ENCODE data around the gene CD8A. TPM values are rescaled to one million over a fixed set of nuclear protein-coding genes. Genes with fewer than 3 reads are reported as not detected.
"Not testable (repeated sequence)": the region's sequence is repeated elsewhere in the genome, so short reads cannot be mapped to it uniquely, and the experiment has no call there.

The CD8A gene
- total and polyA plus RNA-seq, 9 donors = 0.09 to 0.54 (median 0.20) TPM

GRCh38 chr2:86760371-86760770 is 30.3 kb downstream of the CD8A start:
- Histone ChIP-seq H3K4me3 (ENCODE audit: low read length) (no peak overlapping the region), H3K27ac (ENCODE audit: low read length) (no peak overlapping the region), H3K4me1 (ENCODE audit: control insufficient read depth, insufficient read depth, low read length) (no peaks in the 10 kb centered on the region), H3K9me3 (replicated peaks; ENCODE audit: control insufficient read depth, low read depth, low read length) (no peaks in the 10 kb centered on the region), H3K36me3 (ENCODE audit: control insufficient read depth, insufficient read depth, low read length) (peaks cover 2% of the 10 kb centered on the region), H3K27me3 (ENCODE audit: control insufficient read depth, insufficient read depth, low read length) (no peaks in the 10 kb centered on the region)
- WGBS (ENCODE audit: insufficient coverage) = no CpG with 5 or more reads among the region's 4 CpGs
- DNase-seq = no peak

GRCh38 chr2:86758405-86758804 is 32.3 kb downstream of the CD8A start:
- Histone ChIP-seq H3K9me3 (replicated peaks; ENCODE audit: control insufficient read depth, low read depth, low read length) (no peaks in the 10 kb centered on the region), H3K27ac (ENCODE audit: low read length) (no peak overlapping the region), H3K4me1 (ENCODE audit: control insufficient read depth, insufficient read depth, low read length) (no peaks in the 10 kb centered on the region), H3K4me3 (ENCODE audit: low read length) (no peak overlapping the region), H3K36me3 (ENCODE audit: control insufficient read depth, insufficient read depth, low read length) (peaks cover 12% of the 10 kb centered on the region), H3K27me3 (ENCODE audit: control insufficient read depth, insufficient read depth, low read length) (no peaks in the 10 kb centered on the region)
- DNase-seq = no peak
- no CpG with 5 or more reads among the region's 3 CpGs for WGBS (ENCODE audit: insufficient coverage)

- DNase-seq = no peak
- Histone ChIP-seq H3K9me3 (replicated peaks; ENCODE audit: control insufficient read depth, low read depth, low read length) (peaks cover 15% of the 10 kb centered on the region), H3K4me3 (ENCODE audit: low read length) (no peak overlapping the region), H3K27me3 (ENCODE audit: control insufficient read depth, insufficient read depth, low read length) (no peaks in the 10 kb centered on the region), H3K4me1 (ENCODE audit: control insufficient read depth, insufficient read depth, low read length) (no peaks in the 10 kb centered on the region), H3K36me3 (ENCODE audit: control insufficient read depth, insufficient read depth, low read length) (peaks cover 15% of the 10 kb centered on the region), H3K27ac (ENCODE audit: low read length) (no peak overlapping the region)
Observed at GRCh38 chr2:86753606-86754005, 37.1 kb downstream of the CD8A start.

- 96% methylated on average over 2 of the region's 3 CpGs for WGBS (ENCODE audit: insufficient coverage)
- H3K36me3 ChIP-seq (ENCODE audit: control insufficient read depth, insufficient read depth, low read length) = peaks cover 15% of the 10 kb centered on the region
- no peak for DNase-seq
Observed at GRCh38 chr2:86752934-86753333, 37.8 kb downstream of the CD8A start.

GRCh38 chr2:86751778-86752177 is 38.9 kb downstream of the CD8A start:
- no peak for DNase-seq
- Histone ChIP-seq H3K36me3 (ENCODE audit: control insufficient read depth, insufficient read depth, low read length) (peaks cover 15% of the 10 kb centered on the region), H3K9me3 (replicated peaks; ENCODE audit: control insufficient read depth, low read depth, low read length) (peaks cover 15% of the 10 kb centered on the region), H3K27ac (ENCODE audit: low read length) (no peak overlapping the region), H3K4me3 (ENCODE audit: low read length) (no peak overlapping the region), H3K4me1 (ENCODE audit: control insufficient read depth, insufficient read depth, low read length) (no peaks in the 10 kb centered on the region), H3K27me3 (ENCODE audit: control insufficient read depth, insufficient read depth, low read length) (no peaks in the 10 kb centered on the region)
- 83% methylated on average over 1 of the region's 1 CpG for WGBS (ENCODE audit: insufficient coverage)

More at GRCh38 chr2:86752934-86753333, 37.8 kb downstream of the CD8A start:
- no peak overlapping the region for H3K4me3 ChIP-seq (ENCODE audit: low read length)
- H3K4me1 ChIP-seq (ENCODE audit: control insufficient read depth, insufficient read depth, low read length) = no peaks in the 10 kb centered on the region
- H3K27ac ChIP-seq (ENCODE audit: low read length) = no peak overlapping the region
- no peaks in the 10 kb centered on the region for H3K27me3 ChIP-seq (ENCODE audit: control insufficient read depth, insufficient read depth, low read length)
- H3K9me3 ChIP-seq (replicated peaks; ENCODE audit: control insufficient read depth, low read depth, low read length) = peaks cover 15% of the 10 kb centered on the region

GRCh38 chr2:86750240-86750839 is 40.4 kb downstream of the CD8A start:
- H3K27ac ChIP-seq (ENCODE audit: low read length) = no peak overlapping the region
- H3K9me3 ChIP-seq (replicated peaks; ENCODE audit: control insufficient read depth, low read depth, low read length) = peaks cover 15% of the 10 kb centered on the region
- DNase-seq = no peak
- H3K36me3 ChIP-seq (ENCODE audit: control insufficient read depth, insufficient read depth, low read length) = peaks cover 15% of the 10 kb centered on the region
- H3K27me3 ChIP-seq (ENCODE audit: control insufficient read depth, insufficient read depth, low read length) = no peaks in the 10 kb centered on the region
- no peaks in the 10 kb centered on the region for H3K4me1 ChIP-seq (ENCODE audit: control insufficient read depth, insufficient read depth, low read length)
- no peak overlapping the region for H3K4me3 ChIP-seq (ENCODE audit: low read length)
- no CpG with 5 or more reads among the region's 3 CpGs for WGBS (ENCODE audit: insufficient coverage)

- Histone ChIP-seq H3K9me3 (replicated peaks; ENCODE audit: control insufficient read depth, low read depth, low read length) (peaks cover 15% of the 10 kb centered on the region), H3K27me3 (ENCODE audit: control insufficient read depth, insufficient read depth, low read length) (no peaks in the 10 kb centered on the region), H3K27ac (ENCODE audit: low read length) (no peak overlapping the region), H3K36me3 (ENCODE audit: control insufficient read depth, insufficient read depth, low read length) (peaks cover 14% of the 10 kb centered on the region), H3K4me3 (ENCODE audit: low read length) (no peak overlapping the region), H3K4me1 (ENCODE audit: control insufficient read depth, insufficient read depth, low read length) (no peaks in the 10 kb centered on the region)
- DNase-seq = peak; percentile 19
- WGBS (ENCODE audit: insufficient coverage) = no CpG with 5 or more reads among the region's 9 CpGs
Observed at GRCh38 chr2:86747711-86748639, 42.7 kb downstream of the CD8A start.

GRCh38 chr2:86746939-86747338 is 43.8 kb downstream of the CD8A start:
- DNase-seq = no peak
- no peak overlapping the region for H3K27ac ChIP-seq (ENCODE audit: low read length)
- no peaks in the 10 kb centered on the region for H3K4me1 ChIP-seq (ENCODE audit: control insufficient read depth, insufficient read depth, low read length)
- H3K27me3 ChIP-seq (ENCODE audit: control insufficient read depth, insufficient read depth, low read length) = no peaks in the 10 kb centered on the region
- H3K4me3 ChIP-seq (ENCODE audit: low read length) = no peak overlapping the region
- peaks cover 12% of the 10 kb centered on the region for H3K36me3 ChIP-seq (ENCODE audit: control insufficient read depth, insufficient read depth, low read length)
- H3K9me3 ChIP-seq (replicated peaks; ENCODE audit: control insufficient read depth, low read depth, low read length) = peaks cover 15% of the 10 kb centered on the region

GRCh38 chr2:86744152-86744551 is 46.6 kb downstream of the CD8A start:
- 75% methylated on average over 2 of the region's 2 CpGs for whole genome bisulfite sequencing (ENCODE audit: insufficient coverage)

GRCh38 chr2:86741889-86742498 is 48.7 kb downstream of the CD8A start:
- not testable (repeated sequence) for H3K27ac ChIP-seq (ENCODE audit: low read length); H3K27me3 ChIP-seq (ENCODE audit: control insufficient read depth, insufficient read depth, low read length); DNase-seq; H3K9me3 ChIP-seq (replicated peaks; ENCODE audit: control insufficient read depth, low read depth, low read length); H3K4me1 ChIP-seq (ENCODE audit: control insufficient read depth, insufficient read depth, low read length); H3K4me3 ChIP-seq (ENCODE audit: low read length)
- peaks cover 12% of the 10 kb centered on the region for H3K36me3 ChIP-seq (ENCODE audit: control insufficient read depth, insufficient read depth, low read length)
- WGBS (ENCODE audit: insufficient coverage) = no CpG with 5 or more reads among the region's 4 CpGs

More at GRCh38 chr2:86744152-86744551, 46.6 kb downstream of the CD8A start:
- Histone ChIP-seq H3K36me3 (ENCODE audit: control insufficient read depth, insufficient read depth, low read length) (peaks cover 12% of the 10 kb centered on the region), H3K9me3 (replicated peaks; ENCODE audit: control insufficient read depth, low read depth, low read length) (peaks cover 2% of the 10 kb centered on the region), H3K4me3 (ENCODE audit: low read length) (no peak overlapping the region), H3K4me1 (ENCODE audit: control insufficient read depth, insufficient read depth, low read length) (no peaks in the 10 kb centered on the region), H3K27me3 (ENCODE audit: control insufficient read depth, insufficient read depth, low read length) (no peaks in the 10 kb centered on the region), H3K27ac (ENCODE audit: low read length) (no peak overlapping the region)
- no peak for DNase-seq
